BLaER1 (cell line): ENCODE results near the gene IL17A.
"Not testable (repeated sequence)": the region's sequence is repeated elsewhere in the genome, so short reads cannot be mapped to it uniquely, and the experiment has no call there.

ENCODE experiments used
- H3K27ac ChIP-seq: shearing (Covaris generic); formaldehyde crosslinking; 2 replicates; pipeline ENCODE4 v1.8.1; 2022
- H3K27me3 ChIP-seq: shearing (Covaris generic); formaldehyde crosslinking; 2 replicates; pipeline ENCODE4 v1.8.1; 2022
- H3K36me3 ChIP-seq: shearing (Covaris generic); formaldehyde crosslinking; 2 replicates; pipeline ENCODE4 v1.8.1; 2022
- H3K4me1 ChIP-seq: shearing (Covaris generic); formaldehyde crosslinking; 2 replicates; pipeline ENCODE4 v1.8.1; 2022
- H3K4me2 ChIP-seq: shearing (Covaris generic); formaldehyde crosslinking; 2 replicates; pipeline ENCODE4 v1.8.1; 2022
- H3K4me3 ChIP-seq: shearing (Covaris generic); formaldehyde crosslinking; 2 replicates; pipeline ENCODE4 v1.8.1; 2022
- H3K9ac ChIP-seq: shearing (Covaris generic); formaldehyde crosslinking; 2 replicates; pipeline ENCODE4 v1.8.1; 2022
- H3K9me3 ChIP-seq: shearing (Covaris generic); formaldehyde crosslinking; 2 replicates; pipeline ENCODE4 v1.8.1; 2022
- H4K20me1 ChIP-seq: shearing (Covaris generic); formaldehyde crosslinking; 2 replicates; pipeline ENCODE4 v1.8.1; 2022
- Cebpa-rat ChIP-seq: shearing (Covaris generic); IDR thresholded peaks from 2 replicates; pipeline ENCODE4 v1.8.1; 2022

IL17A gene

DNA sequence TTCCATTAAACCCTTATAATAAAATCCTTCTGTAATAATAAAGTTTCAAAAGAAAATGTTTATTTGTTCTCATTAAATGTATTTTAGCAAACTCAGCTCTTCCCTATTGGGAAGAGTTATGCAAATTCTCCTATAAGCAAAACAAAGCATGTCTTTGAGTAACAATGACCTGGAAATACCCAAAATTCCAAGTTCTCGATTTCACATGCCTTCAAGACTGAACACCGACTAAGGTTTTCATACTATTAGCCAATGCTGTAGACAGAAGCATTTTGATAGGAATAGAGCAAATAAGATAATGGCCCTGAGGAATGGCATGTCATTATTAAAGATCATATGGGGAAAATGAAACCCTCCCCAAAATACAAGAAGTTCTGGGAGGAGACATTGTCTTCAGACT lies 3.8 kb downstream of the IL17A start:
- TF ChIP-seq Cebpa-rat: no peak
- H4K20me1 ChIP-seq: no peaks in the 10 kb centered on the region
- H3K36me3 ChIP-seq: no peaks in the 10 kb centered on the region
- H3K4me2 ChIP-seq: no peak overlapping the region
- H3K9me3 ChIP-seq: no peaks in the 10 kb centered on the region
- H3K4me3 ChIP-seq: no peak overlapping the region
- no peaks in the 10 kb centered on the region for H3K4me1 ChIP-seq
- no peaks in the 10 kb centered on the region for H3K27me3 ChIP-seq
- no peak overlapping the region for H3K9ac ChIP-seq
- no peak overlapping the region for H3K27ac ChIP-seq

DNA sequence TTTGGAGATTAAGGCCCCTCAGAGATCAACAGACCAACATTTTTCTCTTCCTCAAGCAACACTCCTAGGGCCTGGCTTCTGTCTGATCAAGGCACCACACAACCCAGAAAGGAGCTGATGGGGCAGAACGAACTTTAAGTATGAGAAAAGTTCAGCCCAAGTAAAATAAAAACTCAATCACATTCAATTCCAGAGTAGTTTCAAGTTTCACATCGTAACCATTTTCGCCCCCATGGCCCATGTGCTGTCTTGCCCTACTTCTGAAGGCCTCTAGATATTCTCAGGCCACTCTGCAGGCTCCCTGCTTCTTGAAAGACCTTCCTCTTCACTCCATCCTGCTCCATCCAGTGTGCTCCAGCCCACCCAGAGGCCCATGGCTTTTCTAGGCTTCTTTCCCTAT lies 4.2 kb downstream of the IL17A start:
- Histone ChIP-seq H3K4me2 (no peak overlapping the region), H3K4me1 (no peaks in the 10 kb centered on the region), H4K20me1 (no peaks in the 10 kb centered on the region), H3K27me3 (no peaks in the 10 kb centered on the region), H3K9ac (no peak overlapping the region), H3K36me3 (no peaks in the 10 kb centered on the region), H3K9me3 (no peaks in the 10 kb centered on the region), H3K27ac (no peak overlapping the region), H3K4me3 (no peak overlapping the region)
- no peak for TF ChIP-seq Cebpa-rat

DNA sequence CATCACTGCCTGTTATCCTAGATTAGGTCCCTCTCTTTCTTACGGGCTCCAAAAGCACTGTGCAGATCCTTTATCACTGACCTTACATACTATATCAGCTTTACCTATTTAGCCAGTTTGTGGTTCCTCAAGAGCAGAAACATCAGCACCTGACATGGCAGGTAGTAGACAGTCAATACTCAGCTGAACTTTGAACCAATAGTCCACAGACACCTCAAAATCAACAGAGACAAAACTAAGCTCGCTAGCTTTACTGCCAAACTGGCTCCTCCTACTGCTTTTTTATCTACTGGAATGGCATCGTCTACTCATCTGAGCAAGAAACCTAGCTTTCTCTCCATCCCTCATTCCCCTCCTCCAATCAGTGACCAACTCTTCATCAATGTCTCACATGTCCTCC lies 5.6 kb downstream of the IL17A start:
- Histone ChIP-seq H3K9ac (no peak overlapping the region), H3K4me2 (no peak overlapping the region), H3K27ac (no peak overlapping the region), H3K4me3 (no peak overlapping the region), H3K4me1 (no peaks in the 10 kb centered on the region), H3K36me3 (no peaks in the 10 kb centered on the region), H3K9me3 (no peaks in the 10 kb centered on the region), H3K27me3 (no peaks in the 10 kb centered on the region), H4K20me1 (no peaks in the 10 kb centered on the region)
- TF ChIP-seq Cebpa-rat: no peak

DNA sequence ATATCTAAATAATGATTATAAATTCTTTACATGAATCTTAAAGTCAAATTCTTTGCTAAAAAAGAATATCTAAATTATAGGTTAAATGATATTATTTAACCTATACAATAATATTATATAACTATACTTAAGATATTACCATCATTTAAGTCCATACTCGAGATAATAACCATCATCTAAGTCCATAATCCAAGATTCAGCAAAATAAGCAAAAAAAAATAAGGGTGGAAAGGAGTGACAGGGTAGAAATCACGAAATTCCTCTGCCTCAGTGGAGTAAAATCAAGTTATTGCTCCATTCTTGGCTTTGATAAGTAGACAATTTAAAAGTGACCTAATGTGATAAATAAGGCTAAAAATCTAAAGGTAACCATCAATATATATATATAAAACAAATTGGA lies 9.7 kb downstream of the IL17A start:
- Histone ChIP-seq H3K9ac (no peak overlapping the region), H3K4me1 (no peaks in the 10 kb centered on the region), H3K27me3 (no peaks in the 10 kb centered on the region), H3K4me2 (no peak overlapping the region), H3K36me3 (no peaks in the 10 kb centered on the region), H3K4me3 (no peak overlapping the region), H3K27ac (no peak overlapping the region), H4K20me1 (no peaks in the 10 kb centered on the region), H3K9me3 (peaks cover 22% of the 10 kb centered on the region)
- TF ChIP-seq Cebpa-rat: no peak

DNA sequence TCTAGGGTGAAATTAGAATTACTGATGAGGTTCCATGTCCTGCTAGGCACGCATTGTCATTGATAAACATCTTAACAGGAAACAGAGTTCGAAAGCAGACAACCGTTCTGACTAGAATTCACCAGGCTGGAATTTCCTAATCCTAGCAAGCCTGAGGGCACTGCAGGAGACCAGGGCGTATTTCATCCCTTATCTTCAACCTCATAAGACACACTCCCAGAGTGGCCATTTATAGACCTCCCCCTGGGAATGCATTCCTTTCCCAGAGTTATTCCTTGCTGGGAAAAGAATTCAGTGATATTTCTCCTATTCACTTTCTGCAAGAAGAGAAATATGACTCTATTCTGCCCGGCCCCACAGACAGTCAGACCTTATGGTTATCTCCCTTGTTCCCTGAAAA lies 13.9 kb downstream of the IL17A start:
- H3K9me3 ChIP-seq: peaks cover 32% of the 10 kb centered on the region
- H3K4me3 ChIP-seq, H3K27ac ChIP-seq, H4K20me1 ChIP-seq, H3K4me2 ChIP-seq, H3K27me3 ChIP-seq, H3K4me1 ChIP-seq, H3K9ac ChIP-seq, H3K36me3 ChIP-seq: not testable (repeated sequence)

DNA sequence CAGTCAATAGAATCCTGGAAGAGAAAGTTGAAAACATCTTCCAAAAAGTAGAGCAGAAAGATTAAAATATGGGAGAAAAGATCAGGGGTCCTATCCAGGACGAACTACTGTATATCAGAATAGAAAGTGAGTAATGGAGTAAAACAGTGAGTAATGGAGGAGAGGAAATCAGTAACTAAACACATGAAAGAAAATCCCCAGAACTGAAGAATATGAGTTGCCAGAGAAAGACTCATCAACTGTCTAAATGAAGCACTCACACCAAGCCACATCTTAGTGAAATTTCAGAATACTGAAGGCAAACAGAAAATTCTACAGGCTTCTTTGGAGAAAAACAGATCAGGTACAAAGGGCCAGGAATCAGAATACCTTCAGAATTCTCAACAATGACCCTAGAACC lies 14.9 kb downstream of the IL17A start:
- H3K4me2 ChIP-seq: no peak overlapping the region
- H3K36me3 ChIP-seq: no peaks in the 10 kb centered on the region
- no peaks in the 10 kb centered on the region for H3K27me3 ChIP-seq
- H3K4me3 ChIP-seq: no peak overlapping the region
- H3K9ac ChIP-seq: no peak overlapping the region
- TF ChIP-seq Cebpa-rat: no peak
- H3K9me3 ChIP-seq: peaks cover 32% of the 10 kb centered on the region
- no peaks in the 10 kb centered on the region for H3K4me1 ChIP-seq
- H3K27ac ChIP-seq: no peak overlapping the region
- no peaks in the 10 kb centered on the region for H4K20me1 ChIP-seq

DNA sequence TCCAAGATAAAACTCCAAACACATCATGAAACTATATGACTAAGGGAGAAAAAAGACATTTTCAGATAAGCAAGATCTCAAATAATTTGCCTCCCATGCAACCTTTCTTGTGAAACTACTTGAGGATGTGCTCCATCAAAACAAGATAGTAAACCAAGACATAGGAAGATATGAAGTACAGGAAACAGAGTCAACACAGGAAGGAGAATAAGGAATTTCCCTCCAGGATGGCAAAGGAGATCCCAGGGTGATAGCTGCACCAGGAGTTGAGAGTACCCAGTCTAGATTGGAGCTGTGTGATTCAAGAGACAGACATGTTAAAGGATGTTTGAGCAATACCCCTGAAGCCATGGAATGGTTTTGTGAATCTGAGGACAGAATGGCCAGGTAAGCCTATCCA lies 15.3 kb downstream of the IL17A start:
- Histone ChIP-seq H3K4me2 (no peak overlapping the region), H3K4me1 (no peaks in the 10 kb centered on the region), H3K27ac (no peak overlapping the region), H3K36me3 (no peaks in the 10 kb centered on the region), H3K4me3 (no peak overlapping the region), H3K9me3 (peaks cover 36% of the 10 kb centered on the region), H3K9ac (no peak overlapping the region), H3K27me3 (no peaks in the 10 kb centered on the region), H4K20me1 (no peaks in the 10 kb centered on the region)
- TF ChIP-seq Cebpa-rat: no peak

DNA sequence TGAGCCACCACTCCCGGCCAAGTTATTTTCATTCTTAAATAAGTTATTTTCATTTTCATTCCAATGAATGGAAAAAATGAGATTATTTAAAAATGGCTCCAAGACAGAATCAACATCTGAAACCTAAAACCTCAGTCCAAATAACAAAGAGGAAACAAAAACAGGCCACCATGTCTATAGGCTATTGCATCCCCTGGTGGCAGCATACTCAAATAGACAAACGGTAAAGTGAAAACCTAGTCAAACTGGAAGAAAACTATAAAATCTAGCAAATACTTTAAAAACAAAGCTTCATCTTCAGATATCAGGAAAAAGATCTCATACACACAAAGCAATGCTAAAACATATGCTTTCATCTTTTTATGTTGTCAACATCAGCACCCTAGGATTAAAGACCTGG lies 20.9 kb downstream of the IL17A start:
- no peak overlapping the region for H3K4me2 ChIP-seq
- TF ChIP-seq Cebpa-rat: no peak

DNA sequence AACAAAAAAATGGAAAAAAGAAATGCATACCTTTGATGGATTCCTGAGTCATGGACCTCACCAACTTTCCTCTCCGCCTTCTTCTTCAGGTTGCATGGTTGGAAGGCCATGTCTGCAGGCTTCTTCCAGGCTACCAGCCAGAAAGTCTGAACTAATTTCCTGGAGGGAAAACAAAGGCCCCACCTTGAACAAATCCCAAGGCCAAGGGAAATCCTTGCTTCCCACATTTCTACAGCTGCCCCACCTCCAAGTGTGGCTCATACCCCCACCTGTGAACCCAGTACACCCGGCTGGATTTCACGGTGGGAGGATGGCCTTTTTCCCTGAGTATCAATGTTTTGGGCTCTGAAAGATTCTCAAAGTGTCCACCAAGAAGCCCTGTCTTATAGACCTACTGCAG lies 22.4 kb downstream of the IL17A start:
- Histone ChIP-seq H3K4me3 (no peak overlapping the region), H3K36me3 (no peaks in the 10 kb centered on the region), H3K4me1 (no peaks in the 10 kb centered on the region), H3K4me2 (no peak overlapping the region), H3K27me3 (no peaks in the 10 kb centered on the region), H3K9me3 (peaks cover 5% of the 10 kb centered on the region), H3K27ac (no peak overlapping the region), H3K9ac (no peak overlapping the region), H4K20me1 (no peaks in the 10 kb centered on the region)
- no peak for TF ChIP-seq Cebpa-rat

More for the DNA sequence above, 20.9 kb downstream of the IL17A start:
- no peaks in the 10 kb centered on the region for H3K27me3 ChIP-seq
- H3K4me3 ChIP-seq: no peak overlapping the region
- no peak overlapping the region for H3K9ac ChIP-seq
- no peaks in the 10 kb centered on the region for H3K4me1 ChIP-seq
- no peak overlapping the region for H3K27ac ChIP-seq
- no peaks in the 10 kb centered on the region for H4K20me1 ChIP-seq
- no peaks in the 10 kb centered on the region for H3K36me3 ChIP-seq
- peaks cover 5% of the 10 kb centered on the region for H3K9me3 ChIP-seq

DNA sequence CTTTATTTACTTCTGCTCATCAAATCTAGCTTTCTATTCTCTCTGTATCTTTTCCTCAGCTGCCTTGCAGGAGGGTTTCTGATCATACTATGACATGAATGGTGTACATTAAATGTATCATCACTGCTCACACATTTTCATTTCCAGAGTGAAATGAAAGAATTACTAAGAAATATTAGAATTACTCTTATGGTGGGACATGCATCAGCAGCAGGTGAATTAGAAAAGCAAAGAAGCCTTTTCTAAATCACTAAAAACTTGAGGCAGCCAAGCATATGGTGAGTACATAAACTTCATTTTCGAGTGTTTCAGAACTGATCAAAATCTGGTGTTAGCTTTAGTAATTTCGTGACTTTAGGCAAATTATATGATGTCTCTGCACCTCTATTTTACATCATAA lies 23.6 kb downstream of the IL17A start:
- Histone ChIP-seq H3K9me3 (peaks cover 5% of the 10 kb centered on the region), H3K9ac (no peak overlapping the region), H3K4me2 (no peak overlapping the region), H3K4me1 (no peaks in the 10 kb centered on the region), H3K27me3 (no peaks in the 10 kb centered on the region), H3K36me3 (no peaks in the 10 kb centered on the region), H3K4me3 (no peak overlapping the region), H4K20me1 (no peaks in the 10 kb centered on the region), H3K27ac (no peak overlapping the region)
- no peak for TF ChIP-seq Cebpa-rat

DNA sequence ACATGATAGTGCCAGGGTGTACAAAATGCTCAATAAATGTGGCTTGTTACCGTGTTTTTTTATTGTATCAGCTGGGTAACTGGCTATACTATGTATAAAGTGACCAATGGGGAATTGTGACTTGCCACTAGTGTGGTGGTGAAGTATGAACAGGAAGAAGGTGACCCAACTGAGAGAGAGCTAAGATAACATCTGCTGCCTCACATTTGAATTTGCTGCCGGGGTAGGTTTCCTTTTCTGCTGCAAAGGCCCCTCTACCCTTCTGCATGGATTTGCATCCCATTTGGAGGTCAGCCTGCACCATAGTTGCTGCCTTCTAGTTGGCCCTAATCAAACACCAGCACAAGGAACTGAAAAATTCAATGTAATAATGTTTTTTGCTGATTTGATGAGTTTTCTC lies 24.1 kb downstream of the IL17A start:
- Histone ChIP-seq H3K27ac (no peak overlapping the region), H3K9ac (no peak overlapping the region), H3K36me3 (no peaks in the 10 kb centered on the region), H3K4me2 (no peak overlapping the region), H3K27me3 (no peaks in the 10 kb centered on the region), H3K4me1 (no peaks in the 10 kb centered on the region), H4K20me1 (no peaks in the 10 kb centered on the region), H3K4me3 (no peak overlapping the region), H3K9me3 (peaks cover 5% of the 10 kb centered on the region)
- TF ChIP-seq Cebpa-rat: no peak
